Measurements from ENCODE around the gene LIPC. TPM values are rescaled to one million over a fixed set of nuclear protein-coding genes. Genes with fewer than 3 reads are reported as not detected.

The LIPC gene
- total and polyA plus RNA-seq, 7 donors: 0.01 TPM; not detected in 6

- 91 to 98% (median 91%) methylated on average over 5 of the region's 5 CpGs for WGBS, 3 donors
- no peaks in the 10 kb centered on the region for H3K9me3 ChIP-seq
- H3K36me3 ChIP-seq (ENCODE audit: insufficient read depth in 1 of 2, low read depth in 1 of 2): no peaks in the 10 kb centered on the region
- TF ChIP-seq CTCF (IDR thresholded peaks at IDR 0.05): no peak
- intact Hi-C loops (cut with DNase I): loop anchor here in 1 of 2 donors (10.0 kb wide), 2 partner anchors 224 to 296 kb away; partner anchors contain the start of gene ADAM10
- ATAC-seq (no peak), DNase-seq (no peak)
- H3K27me3 ChIP-seq (ENCODE audit: insufficient read depth in 3 of 3, low read length in 2 of 3): no peaks in the 10 kb centered on the region
- no peak overlapping the region for H3K4me3 ChIP-seq
- no peaks in the 10 kb centered on the region for H3K4me1 ChIP-seq
- H3K27ac ChIP-seq: no peak overlapping the region
Measured at GRCh38 chr15:58448331-58448730, 16.5 kb downstream of the LIPC start.

GRCh38 chr15:58448906-58449305 lies 17.1 kb downstream of the LIPC start:
- DNase-seq (no peak), ATAC-seq (no peak)
- Histone ChIP-seq H3K9me3 (no peaks in the 10 kb centered on the region), H3K4me1 (no peaks in the 10 kb centered on the region), H3K27ac (no peak overlapping the region), H3K4me3 (no peak overlapping the region), H3K27me3 (ENCODE audit: insufficient read depth in 3 of 3, low read length in 2 of 3) (no peaks in the 10 kb centered on the region), H3K36me3 (ENCODE audit: insufficient read depth in 1 of 2, low read depth in 1 of 2) (no peaks in the 10 kb centered on the region)
- no peak for TF ChIP-seq CTCF (IDR thresholded peaks at IDR 0.05)
- intact Hi-C loops (cut with DNase I): loop anchor here in 1 of 2 donors (10.0 kb wide), 2 partner anchors 224 to 296 kb away; partner anchors contain the start of gene ADAM10
- WGBS, 3 donors: 69 to 87% (median 69%) methylated on average over 10 of the region's 10 CpGs

DNA sequence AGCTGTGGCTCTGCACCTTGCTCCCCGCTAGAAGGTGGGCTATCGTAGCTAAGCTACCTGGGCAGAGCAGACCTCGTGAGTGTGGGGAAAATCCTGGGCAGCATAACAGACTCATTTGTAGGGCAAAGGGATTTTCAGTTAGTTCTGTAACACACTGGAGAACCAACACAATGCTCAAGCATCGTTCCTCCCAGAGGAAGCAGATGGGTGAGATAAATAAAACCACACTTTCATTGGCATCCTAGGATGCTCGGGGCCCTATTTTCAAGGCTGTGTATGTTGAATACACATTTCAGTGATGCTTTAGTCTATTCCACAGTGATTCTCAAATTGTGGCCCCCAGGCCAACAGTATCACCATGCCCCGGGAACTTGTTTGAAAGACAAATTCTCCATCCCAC lies 20.0 kb downstream of the LIPC start:
- intact Hi-C loops (cut with DNase I): no loop called here
- Histone ChIP-seq H3K4me1 (no peaks in the 10 kb centered on the region), H3K27ac (no peak overlapping the region), H3K9me3 (no peaks in the 10 kb centered on the region), H3K27me3 (ENCODE audit: insufficient read depth in 3 of 3, low read length in 2 of 3) (no peaks in the 10 kb centered on the region), H3K36me3 (ENCODE audit: insufficient read depth in 1 of 2, low read depth in 1 of 2) (no peaks in the 10 kb centered on the region), H3K4me3 (no peak overlapping the region)
- no peak for TF ChIP-seq CTCF (IDR thresholded peaks at IDR 0.05)
- DNase-seq (no peak), ATAC-seq (no peak)
- WGBS, 3 donors: 87 to 92% (median 91%) methylated on average over 6 of the region's 6 CpGs

DNA sequence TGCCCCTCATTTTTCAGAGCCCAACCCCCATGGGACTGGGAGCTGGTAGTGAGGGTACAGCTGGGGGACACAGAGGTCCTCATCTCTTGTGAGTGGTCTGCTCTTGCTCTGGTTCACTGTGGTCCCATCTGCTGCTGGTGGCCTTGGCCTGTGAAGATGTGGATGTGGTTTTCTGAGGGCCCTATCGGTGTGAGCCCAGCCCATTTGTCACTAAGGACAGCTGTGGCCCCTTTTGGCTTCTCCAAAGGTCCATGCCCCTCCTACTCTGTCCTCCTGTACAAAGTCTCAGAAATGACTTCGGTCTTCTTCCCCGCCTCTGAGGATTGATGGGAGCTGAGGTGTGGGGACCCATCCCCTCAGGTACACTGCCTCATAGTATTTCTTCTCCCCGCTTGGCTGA lies 21.0 kb downstream of the LIPC start:
- no peaks in the 10 kb centered on the region for H3K27me3 ChIP-seq (ENCODE audit: insufficient read depth in 3 of 3, low read length in 2 of 3)
- 71 to 79% (median 76%) methylated on average over 4 of the region's 4 CpGs for WGBS, 3 donors
- H3K36me3 ChIP-seq (ENCODE audit: insufficient read depth in 1 of 2, low read depth in 1 of 2): no peaks in the 10 kb centered on the region
- intact Hi-C loops (cut with DNase I): no loop called here
- H3K4me3 ChIP-seq: no peak overlapping the region
- H3K27ac ChIP-seq: no peak overlapping the region
- no peak for TF ChIP-seq CTCF (IDR thresholded peaks at IDR 0.05)
- no peak for DNase-seq
- H3K9me3 ChIP-seq: no peaks in the 10 kb centered on the region
- H3K4me1 ChIP-seq: no peaks in the 10 kb centered on the region
- no peak for ATAC-seq
